DMS114 treated with DMSO at 0.1 percent for 48 hours (cell line): Measurements from ENCODE around the gene MOSPD3.
A peak's percentile ranks its signal among the peaks of the same experiment; 100 is the strongest.

ENCODE experiments used
- DNase-seq: peaks from one replicate; lab custom pipeline; 2025; ENCODE audit not compliant: unreplicated experiment; lab: John Stamatoyannopoulos, UW

Gene MOSPD3

DNA sequence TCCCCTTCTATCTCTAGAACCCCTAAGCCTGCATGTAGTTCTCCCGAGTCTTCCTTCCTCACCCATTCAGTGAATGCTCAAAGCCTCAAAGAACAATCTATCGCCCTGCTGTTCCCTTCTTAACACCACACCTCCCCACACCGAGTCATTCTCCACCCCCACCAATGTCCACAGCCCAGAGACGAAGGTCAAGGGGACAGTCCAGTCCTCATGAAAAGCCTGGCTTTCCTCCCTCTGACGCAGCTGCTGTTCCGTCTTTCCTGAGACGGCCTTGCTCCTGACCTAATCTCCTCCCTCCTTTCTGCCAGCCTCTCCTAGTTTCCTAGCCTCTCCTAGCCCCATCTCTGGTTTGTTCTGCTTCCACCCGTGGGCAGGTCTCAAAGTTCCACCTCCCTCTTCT, 9.2 kb downstream of the MOSPD3 start:
- no peak for DNase-seq

DNA sequence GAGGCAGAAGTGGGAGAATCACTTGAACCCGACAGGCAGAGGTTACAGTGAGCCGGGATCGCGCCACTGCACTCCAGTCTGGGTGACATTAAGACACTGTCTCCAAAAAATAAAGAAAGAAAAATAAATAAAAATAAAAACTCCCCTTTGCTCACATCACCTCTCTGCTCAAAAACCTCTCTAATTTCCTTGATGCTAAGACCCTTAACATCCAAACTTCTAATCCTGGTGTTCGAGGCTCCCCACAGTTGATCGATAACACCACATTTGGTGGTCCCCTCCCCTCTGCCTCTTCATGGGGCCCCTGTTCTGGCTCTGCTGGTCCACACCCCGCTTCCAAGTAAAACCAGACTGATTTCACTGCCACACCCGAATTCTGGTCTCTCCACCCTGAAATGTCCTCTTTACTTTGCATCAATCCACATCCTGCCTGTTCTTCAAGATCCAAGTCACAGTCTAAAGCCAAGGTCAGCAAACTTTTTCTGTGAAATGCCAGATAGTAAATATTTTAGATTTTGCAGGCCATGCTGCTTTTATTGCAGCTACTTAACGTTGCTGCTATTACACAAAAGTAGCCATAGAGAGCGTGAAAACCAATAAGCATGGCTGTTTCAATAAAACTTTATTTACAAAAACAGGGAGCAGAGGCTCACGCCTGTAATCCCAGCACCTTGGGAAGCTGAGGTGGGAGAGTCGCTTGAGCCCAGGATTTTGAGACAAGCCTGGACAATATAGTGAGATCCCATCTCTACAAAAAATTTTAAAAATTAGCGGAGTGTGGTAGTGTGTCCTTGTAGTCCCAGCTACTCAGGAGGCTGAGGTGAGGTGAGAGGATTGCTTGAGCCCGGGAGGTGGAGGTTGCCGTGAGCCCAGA, 11.8 kb downstream of the MOSPD3 start:
- no peak for DNase-seq

DNA sequence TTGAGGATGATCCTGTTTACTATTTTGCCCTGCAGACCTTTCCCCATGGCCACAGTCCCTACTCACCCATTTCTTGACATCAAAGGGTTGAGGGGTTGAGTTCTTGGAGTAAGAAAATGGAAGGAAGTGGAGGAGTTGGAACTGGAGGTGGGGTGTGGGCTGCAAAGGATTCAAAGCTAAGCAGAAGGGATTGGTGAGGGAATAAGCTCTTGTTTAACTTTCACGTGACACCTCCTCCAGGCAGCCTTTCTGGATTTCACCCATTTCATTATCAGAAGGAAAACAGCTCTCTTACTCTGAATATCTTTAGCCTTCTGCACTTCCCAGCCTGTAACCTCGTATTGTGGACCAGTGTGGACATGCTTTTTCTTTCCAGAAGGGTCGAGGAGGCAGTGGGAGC, 13.7 kb downstream of the MOSPD3 start:
- DNase-seq = no peak

DNA sequence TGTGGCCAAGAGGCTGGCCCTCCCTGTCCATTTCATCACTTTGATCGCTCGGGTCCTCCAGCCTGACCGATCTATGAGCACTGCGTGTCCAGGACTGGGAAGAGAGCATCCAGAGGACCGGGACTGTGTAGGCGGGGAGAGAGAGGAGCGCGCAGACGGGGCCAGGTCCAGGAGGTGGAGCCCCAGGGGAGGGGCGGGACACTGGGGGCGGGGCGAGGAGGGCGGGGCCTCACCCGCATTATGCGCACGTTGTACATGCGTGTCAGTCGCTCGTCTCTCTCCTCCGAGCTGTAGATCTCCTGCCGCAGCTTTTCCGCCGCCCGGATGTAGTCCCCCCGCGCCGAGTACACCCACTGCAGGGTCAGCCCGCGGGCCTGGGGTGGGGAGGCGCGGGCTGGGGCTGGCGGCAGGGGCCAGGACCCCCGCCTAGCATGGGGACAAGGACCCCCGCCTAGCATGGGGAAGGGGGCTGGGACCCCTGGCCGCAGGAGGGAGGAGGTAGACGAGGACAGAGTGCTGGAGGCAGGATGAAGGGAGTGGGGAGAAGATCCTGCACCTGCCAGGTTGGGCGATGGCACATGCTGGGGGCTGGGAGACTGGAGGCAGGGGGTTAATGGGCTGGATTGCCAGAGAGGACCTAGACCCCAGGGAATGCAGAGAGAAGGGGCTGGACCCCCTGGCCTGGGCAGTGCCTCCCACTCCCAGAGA, 14.3 kb downstream of the MOSPD3 start:
- no peak for DNase-seq

DNA sequence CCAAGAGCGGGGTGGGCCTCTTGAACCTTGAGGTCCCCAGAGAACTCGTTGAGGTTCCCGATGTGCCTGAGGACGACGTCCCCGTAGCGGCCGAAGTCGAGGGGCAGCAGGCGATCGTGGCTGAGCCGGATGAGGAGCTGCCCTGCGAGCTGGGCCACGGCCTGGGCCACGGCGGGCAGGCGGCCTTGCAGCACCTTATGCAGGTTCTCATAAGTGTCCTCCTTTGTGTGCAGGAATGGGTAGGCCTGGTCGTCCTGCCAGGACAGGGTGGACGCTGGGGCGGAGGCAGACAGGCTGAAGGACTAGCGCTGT, 14.9 kb downstream of the MOSPD3 start:
- DNase-seq = no peak

DNA sequence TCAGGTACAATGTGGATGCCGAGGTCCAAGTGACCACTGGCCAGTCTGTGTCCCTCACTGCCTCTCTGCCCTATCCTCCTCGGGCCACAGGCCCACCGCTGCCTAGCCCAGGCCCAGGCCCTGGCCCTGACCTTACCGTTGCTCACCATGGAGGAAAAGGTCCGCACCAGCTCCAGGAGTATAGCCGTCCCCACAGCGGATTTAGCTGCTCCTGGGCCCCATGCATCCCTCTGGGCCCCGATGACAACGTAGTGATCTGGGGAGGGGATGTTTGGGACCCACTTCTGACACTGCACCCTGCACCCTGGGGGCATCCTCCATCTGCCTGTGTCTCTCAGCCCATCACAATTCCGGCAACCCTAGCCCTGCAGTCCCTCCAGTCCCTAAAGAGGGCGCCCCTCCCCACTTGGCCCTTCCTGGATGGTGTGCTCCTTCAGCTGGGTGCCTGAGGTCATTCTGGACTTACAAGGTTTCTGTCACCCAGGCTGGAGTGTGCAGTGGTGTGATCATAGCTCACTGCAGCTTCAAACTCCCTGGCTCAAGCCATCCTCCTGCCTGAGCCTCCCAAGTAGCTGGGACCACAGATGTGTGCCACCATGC, 16.9 kb downstream of the MOSPD3 start:
- no peak for DNase-seq

GRCh38 chr7:100630066-100630465, 17.7 kb downstream of the MOSPD3 start:
- no peak for DNase-seq

- DNase-seq = peak; percentile 18
Measured at GRCh38 chr7:100632951-100633717, 20.8 kb downstream of the MOSPD3 start.

GRCh38 chr7:100639995-100640516, 27.7 kb downstream of the MOSPD3 start:
- no peak for DNase-seq

GRCh38 chr7:100640517-100641440, 28.4 kb downstream of the MOSPD3 start:
- no peak for DNase-seq

GRCh38 chr7:100641463-100641859, 29.1 kb downstream of the MOSPD3 start, which contains the start of gene TFR2:
Gene TFR2, minus strand, starts transcription at chr7:100641552. Its CDS starts 43 bp downstream, at chr7:100641509.
- DNase-seq = no peak

GRCh38 chr7:100641860-100642533, 29.7 kb downstream of the MOSPD3 start:
- no peak for DNase-seq

- no peak for DNase-seq
Measured at GRCh38 chr7:100642534-100642907, 30.2 kb downstream of the MOSPD3 start.

DNA sequence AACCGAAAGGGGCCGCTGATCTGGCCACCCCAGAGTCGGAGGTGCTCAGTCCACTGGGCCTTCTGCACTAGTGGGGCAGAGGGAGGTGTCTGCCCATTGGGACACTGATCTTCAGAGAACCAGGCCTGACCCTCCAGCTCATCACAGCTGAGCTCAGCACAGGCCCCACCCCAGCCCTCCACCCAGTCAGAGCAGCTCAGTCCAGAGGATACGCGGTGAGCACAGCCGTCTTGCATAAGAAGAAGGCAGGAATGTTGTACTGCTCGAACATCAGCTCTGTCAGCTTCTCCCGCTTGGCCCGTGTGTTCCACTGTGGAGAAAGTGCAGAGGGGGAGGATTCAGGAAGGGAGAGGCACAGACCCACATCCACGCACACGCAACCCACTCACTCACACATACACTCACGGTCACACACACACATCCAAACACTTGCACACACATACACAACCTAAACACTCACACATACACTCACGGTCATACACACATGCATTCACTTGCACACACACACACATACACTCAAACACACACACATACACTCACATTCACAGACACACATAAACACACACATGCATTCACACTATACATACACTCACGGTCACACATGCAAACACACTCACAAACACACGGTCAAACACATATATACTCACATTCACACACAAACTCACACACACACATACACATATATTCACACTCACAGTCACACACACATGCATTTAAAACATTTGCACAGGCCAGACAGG, 37.7 kb downstream of the MOSPD3 start:
- DNase-seq = no peak

- no peak for DNase-seq
Measured at GRCh38 chr7:100654908-100655831, 42.8 kb downstream of the MOSPD3 start.

DNA sequence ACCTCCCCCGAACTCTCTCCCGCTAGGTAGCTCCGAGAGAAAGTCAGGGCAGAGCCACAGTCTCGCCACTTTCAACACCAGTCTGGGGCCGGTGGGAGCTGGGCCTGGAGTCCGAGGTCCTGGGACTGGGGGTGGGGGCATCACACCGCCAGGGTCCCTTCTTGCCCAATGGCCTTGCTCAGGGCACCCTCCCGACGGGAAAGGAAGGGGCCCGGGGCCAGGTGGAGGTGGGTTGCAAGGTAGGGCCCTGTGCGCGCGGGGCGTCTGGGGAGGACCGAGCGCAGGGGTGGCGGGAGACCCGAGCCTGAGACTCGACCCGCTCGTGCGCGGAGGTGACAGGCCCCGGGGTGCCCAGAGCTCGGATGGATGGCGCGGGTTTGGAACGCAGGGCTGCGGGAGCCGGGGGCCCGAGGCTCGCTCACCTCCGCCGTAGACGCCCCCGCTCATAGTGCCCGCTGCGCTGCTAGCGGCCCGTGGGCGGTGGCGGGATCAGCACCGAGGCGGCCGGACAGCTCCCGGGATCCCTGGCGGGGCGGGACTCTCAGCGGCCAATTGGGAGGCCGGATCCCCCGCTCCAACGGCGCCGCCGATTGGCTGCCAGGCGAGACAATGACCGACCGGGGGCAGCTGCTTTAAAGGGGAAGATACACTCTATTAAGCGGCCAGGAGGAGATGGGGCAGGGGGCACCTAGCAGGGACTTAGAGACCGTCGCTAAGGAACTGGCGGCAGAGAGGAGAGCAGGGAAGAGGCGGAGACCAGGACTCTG, 43.8 kb downstream of the MOSPD3 start, which contains the start of gene ACTL6B:
Gene ACTL6B (minus strand): TSS at position 541 of the 767 bp plus-strand sequence. CDS start 94 bp downstream, at position 447.
- no peak for DNase-seq
